ENCODE results near the gene KMT2C. TPM values are rescaled to one million over a fixed set of nuclear protein-coding genes. Genes with fewer than 3 reads are reported as not detected.
A peak's percentile ranks its signal among the peaks of the same experiment; 100 is the strongest.
"Not testable (repeated sequence)": the region's sequence is repeated elsewhere in the genome, so short reads cannot be mapped to it uniquely, and the experiment has no call there.

Gene KMT2C
- total and polyA plus RNA-seq, 7 donors: 5.8 to 82.3 (median 45.7) TPM

GRCh38 chr7:152376716-152377484 lies 58.9 kb downstream of the KMT2C start:
- H3K36me3 ChIP-seq (ENCODE audit: insufficient read depth in 1 of 2, low read depth in 1 of 2); H3K27me3 ChIP-seq (ENCODE audit: insufficient read depth in 3 of 3, low read length in 2 of 3); H3K9me3 ChIP-seq; intact Hi-C loops (cut with DNase I); H3K4me3 ChIP-seq; H3K27ac ChIP-seq; DNase-seq: not testable (repeated sequence)
- peak in 1 of 4 donors; percentile 21 for ATAC-seq
- H3K4me1 ChIP-seq: peaks cover 14% of the 10 kb centered on the region
- 84 to 85% (median 85%) methylated on average over 8 of the region's 8 CpGs for WGBS, 3 donors

GRCh38 chr7:152370297-152370696 lies 65.5 kb downstream of the KMT2C start:
- no peak for TF ChIP-seq CTCF (IDR thresholded peaks at IDR 0.05)
- no peak for ATAC-seq
- no peak for DNase-seq
- Histone ChIP-seq H3K36me3 (ENCODE audit: insufficient read depth in 1 of 2, low read depth in 1 of 2) (no peaks in the 10 kb centered on the region), H3K27ac (peak overlapping the region; percentile 48), H3K4me1 (peaks cover 52% of the 10 kb centered on the region), H3K9me3 (no peaks in the 10 kb centered on the region), H3K27me3 (ENCODE audit: insufficient read depth in 3 of 3, low read length in 2 of 3) (no peaks in the 10 kb centered on the region), H3K4me3 (no peak overlapping the region)
- intact Hi-C loops (cut with DNase I): no loop called here

- H3K9me3 ChIP-seq: no peaks in the 10 kb centered on the region
- ATAC-seq: peak in 2 of 4 donors; percentile 27 to 32
- H3K36me3 ChIP-seq (ENCODE audit: insufficient read depth in 1 of 2, low read depth in 1 of 2): no peaks in the 10 kb centered on the region
- peaks cover 54% of the 10 kb centered on the region for H3K4me1 ChIP-seq
- no peaks in the 10 kb centered on the region for H3K27me3 ChIP-seq (ENCODE audit: insufficient read depth in 3 of 3, low read length in 2 of 3)
- TF ChIP-seq CTCF (IDR thresholded peaks at IDR 0.05): no peak
- 51 to 66% (median 57%) methylated on average over 3 of the region's 3 CpGs for WGBS, 3 donors
- H3K27ac ChIP-seq: peak overlapping the region; percentile 48
- intact Hi-C loops (cut with DNase I): no loop called here
- no peak overlapping the region for H3K4me3 ChIP-seq
- no peak for DNase-seq
Measured at GRCh38 chr7:152369518-152369917, 66.3 kb downstream of the KMT2C start.

GRCh38 chr7:152367170-152367569 lies 68.6 kb downstream of the KMT2C start:
- Histone ChIP-seq H3K4me1 (peaks cover 71% of the 10 kb centered on the region), H3K36me3 (ENCODE audit: insufficient read depth in 1 of 2, low read depth in 1 of 2) (no peaks in the 10 kb centered on the region), H3K27ac (peak overlapping the region; percentile 48), H3K4me3 (no peak overlapping the region), H3K9me3 (no peaks in the 10 kb centered on the region), H3K27me3 (ENCODE audit: insufficient read depth in 3 of 3, low read length in 2 of 3) (no peaks in the 10 kb centered on the region)
- intact Hi-C loops (cut with DNase I): no loop called here
- no peak for TF ChIP-seq CTCF (IDR thresholded peaks at IDR 0.05)
- peak in 1 of 4 donors; percentile 34 for ATAC-seq
- no peak for DNase-seq
- WGBS, 3 donors: 81 to 90% (median 82%) methylated on average over 8 of the region's 8 CpGs

GRCh38 chr7:152366662-152367061 lies 69.1 kb downstream of the KMT2C start:
- H3K4me3 ChIP-seq: no peak overlapping the region
- intact Hi-C loops (cut with DNase I): no loop called here
- no peaks in the 10 kb centered on the region for H3K36me3 ChIP-seq (ENCODE audit: insufficient read depth in 1 of 2, low read depth in 1 of 2)
- ATAC-seq (peak in 2 of 4 donors; percentile 23 to 32), DNase-seq (peak in 1 of 2 donors; percentile 53)
- peak overlapping the region; percentile 48 for H3K27ac ChIP-seq
- H3K27me3 ChIP-seq (ENCODE audit: insufficient read depth in 3 of 3, low read length in 2 of 3): no peaks in the 10 kb centered on the region
- peaks cover 71% of the 10 kb centered on the region for H3K4me1 ChIP-seq
- no peaks in the 10 kb centered on the region for H3K9me3 ChIP-seq
- TF ChIP-seq CTCF (IDR thresholded peaks at IDR 0.05): no peak
- 68 to 84% (median 71%) methylated on average over 32 of the region's 32 CpGs for WGBS, 3 donors
